Adrenal gland (tissue), 5 donors: ENCODE results near the gene MMAB.

Experiments used
- CTCF ChIP-seq, 6 experiments: fragments of 450-650 bp in 4 of 6; fragments of 200-600 bp in 2 of 6; sonication (generic) in 1 of 6; IDR thresholded peaks; 1 replicate in 5 of 6; 2 replicates in 1 of 6; pipeline versions ENCODE4 v1.5.1 to v1.8.0; 2016 to 2021; ENCODE audit warnings: antibody characterized with exemption in 6 of 6, mild to moderate bottlenecking in 2 of 6, moderate library complexity in 1 of 6
- POLR2A ChIP-seq, 2 donors: fragments of 450-650 bp; IDR thresholded peaks; one replicate each; pipeline ENCODE4 v1.6.1; 2017; ENCODE audit warnings: antibody characterized with exemption in 2 of 2, mild to moderate bottlenecking in 2 of 2, moderate library complexity in 1 of 2
- donor health status: DM: no; HTN: no; CAD: no.

GRCh38 chr12:109531411-109531810, 41.9 kb downstream of the MMAB start:
- TF ChIP-seq CTCF (IDR thresholded peaks at IDR 0.05) (no peak), POLR2A (IDR thresholded peaks at IDR 0.05) (no peak)
